Heart right ventricle (tissue), 16 donors: ENCODE data around the gene CCDC97. TPM values are rescaled to one million over a fixed set of nuclear protein-coding genes. Genes with fewer than 3 reads are reported as not detected.

Experiments
- ATAC-seq, 8 donors: fragments of 200-7000 bp; cut with Tn5 transposase; one replicate each; pipeline ENCODE4 v1.9.1; 2020; ENCODE audit warnings: mild to moderate bottlenecking in 8 of 8, moderate library complexity in 8 of 8, moderate number of reproducible peaks in 1 of 8
- DNase-seq, 2 donors: peaks; one replicate each; pipeline ENCODE4 v3.0.0-alpha.2; 2020
- H3K27ac ChIP-seq, 10 donors: fragments of 200-600 bp; sonication (generic) in 2 of 10; one replicate each; pipeline versions ENCODE4 v1.5.0 to v1.8.0; 2020 to 2022; ENCODE audit warnings: mild to moderate bottlenecking in 3 of 10
- H3K27me3 ChIP-seq, 7 donors: fragments of 200-600 bp; one replicate each; pipeline ENCODE4 v1.8.0; 2021 to 2022; ENCODE audit warnings: mild to moderate bottlenecking in 2 of 7
- H3K36me3 ChIP-seq, 9 donors: fragments of 200-600 bp; sonication (generic) in 1 of 9; one replicate each; pipeline versions ENCODE4 v1.5.0 to v1.8.0; 2020 to 2022; ENCODE audit warnings: mild to moderate bottlenecking in 2 of 9
- H3K4me1 ChIP-seq, 9 donors: fragments of 200-600 bp; sonication (generic) in 1 of 9; one replicate each; pipeline versions ENCODE4 v1.5.0 to v1.8.0; 2020 to 2022; ENCODE audit warnings: mild to moderate bottlenecking in 4 of 9
- H3K4me3 ChIP-seq, 10 donors: fragments of 200-600 bp; sonication (generic) in 2 of 10; one replicate each; pipeline versions ENCODE4 v1.5.0 to v1.8.0; 2020 to 2022; ENCODE audit warnings: mild to moderate bottlenecking in 7 of 10, moderate library complexity in 2 of 10
- H3K9me3 ChIP-seq, 11 donors: fragments of 200-600 bp in 10 of 11; sonication (generic) in 2 of 11; one replicate each; pipeline versions ENCODE4 v1.5.0 to v1.8.0; 2013 to 2022; ENCODE audit warnings: mild to moderate bottlenecking in 2 of 11, control low read depth in 1 of 11, moderate library complexity in 1 of 11
- WGBS, 2 donors: extraction: QIAGEN DNeasy Blood & Tissue Kit; methylation state at CpG; one replicate each; pipeline ENCODE4 v1.1.7; 2013; ENCODE audit warnings: inconsistent platforms in 1 of 2; 5-methylcytosine and 5-hydroxymethylcytosine counted together
- intact Hi-C, 10 donors: fragments of 100-400 bp; cut with DNase I; formaldehyde crosslinking; loops; one replicate each; pipeline versions ENCODE4 v1.11.1 to v1.14.2; 2022
- polyA plus RNA-seq, 2 donors: library from polyadenylated mRNA; stranded (reverse); fragments of 200-250 nt; gene quantifications; one replicate each; pipeline ENCODE4 v1.2.3, GENCODE V29; 2013
- total RNA-seq, 10 donors: library from RNA; stranded (reverse); fragmentation: NEBNext Ultra II Directional in 3 of 10; extraction: Animal tissue kit (Norgen Biotek cat#: 25700) in 3 of 10; gene quantifications; one replicate each; pipeline versions ENCODE4 v1.2.1 to v1.2.4, GENCODE V29; 2021 to 2023
- TF ChIP-seq, protein P1 (sequence below), 9 donors: fragments of 200-600 bp; sonication (generic) in 2 of 9; IDR thresholded peaks; one replicate each; pipeline versions ENCODE4 v1.5.0 to v1.8.0; 2021 to 2022; ENCODE audit warnings: antibody characterized with exemption in 9 of 9, mild to moderate bottlenecking in 5 of 9, moderate library complexity in 1 of 9
- donor health status: Arrhythmogenic right ventricular cardiomyopathy.
- donor health status: ischemic (EF 13 %, LVEDD 7.1; RV severe dilation, severe dysfunction).
- donor health status: healthy with polysubstance abuse.
- donor health status: DM: no; HTN: yes; CAD: no.
- donor health status: DM: no; HTN: no; CAD: no.
- donor health status: ischemic (EF 25% LVEDD 6.9; RV normal size, moderate dysfunction).
- donor health status: ischemic (EF 25% LVEDD 5.7; RV mildly dilated, moderate dysfunction).
- donor health status: healthy.
- donor health status: DM: yes; HTN: yes; CAD: no.
- donor health status: Ischemic cardiomyopathy.
- donor health status: ischemic (EF 35%, LVEDD 5.7; RV mildly dilated, moderate dysfunction).
- donor health status: nonischemic (EF 11% LVEDD 7.7; RV severe dilation, severe dysfunction).
- donor health status: DM: yes; HTN: yes; CAD: no.
- donor health status: PGD.
- donor health status: ischemic (EF 29% LVEDD 5.4; RV normal size, mild dysfunction).
- donor health status: nonischemic (EF 23%, LVEDD 6.1; RV moderate dilation, normal function).

The CCDC97 gene
- total and polyA plus RNA-seq, 12 donors: 11.3 to 19.2 (median 16.1) TPM

GRCh38 chr19:41371541-41371940 is 61.6 kb downstream of the CCDC97 start:
- H3K9me3 ChIP-seq: no peaks in the 10 kb centered on the region
- ATAC-seq: no peak
- H3K27me3 ChIP-seq: no peaks in the 10 kb centered on the region
- WGBS, 2 donors: 92 to 95% methylated on average over 8 of the region's 8 CpGs
- H3K36me3 ChIP-seq: no peaks in the 10 kb centered on the region
- TF ChIP-seq, protein P1, sequence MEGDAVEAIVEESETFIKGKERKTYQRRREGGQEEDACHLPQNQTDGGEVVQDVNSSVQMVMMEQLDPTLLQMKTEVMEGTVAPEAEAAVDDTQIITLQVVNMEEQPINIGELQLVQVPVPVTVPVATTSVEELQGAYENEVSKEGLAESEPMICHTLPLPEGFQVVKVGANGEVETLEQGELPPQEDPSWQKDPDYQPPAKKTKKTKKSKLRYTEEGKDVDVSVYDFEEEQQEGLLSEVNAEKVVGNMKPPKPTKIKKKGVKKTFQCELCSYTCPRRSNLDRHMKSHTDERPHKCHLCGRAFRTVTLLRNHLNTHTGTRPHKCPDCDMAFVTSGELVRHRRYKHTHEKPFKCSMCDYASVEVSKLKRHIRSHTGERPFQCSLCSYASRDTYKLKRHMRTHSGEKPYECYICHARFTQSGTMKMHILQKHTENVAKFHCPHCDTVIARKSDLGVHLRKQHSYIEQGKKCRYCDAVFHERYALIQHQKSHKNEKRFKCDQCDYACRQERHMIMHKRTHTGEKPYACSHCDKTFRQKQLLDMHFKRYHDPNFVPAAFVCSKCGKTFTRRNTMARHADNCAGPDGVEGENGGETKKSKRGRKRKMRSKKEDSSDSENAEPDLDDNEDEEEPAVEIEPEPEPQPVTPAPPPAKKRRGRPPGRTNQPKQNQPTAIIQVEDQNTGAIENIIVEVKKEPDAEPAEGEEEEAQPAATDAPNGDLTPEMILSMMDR (IDR thresholded peaks at IDR 0.05): no peak
- DNase-seq: no peak
- intact Hi-C loops: no loop called here
- peaks cover 0 to 50% (median 24%) of the 10 kb centered on the region in 9 donors for H3K4me1 ChIP-seq
- H3K4me3 ChIP-seq: no peak overlapping the region
- no peak overlapping the region for H3K27ac ChIP-seq

DNA sequence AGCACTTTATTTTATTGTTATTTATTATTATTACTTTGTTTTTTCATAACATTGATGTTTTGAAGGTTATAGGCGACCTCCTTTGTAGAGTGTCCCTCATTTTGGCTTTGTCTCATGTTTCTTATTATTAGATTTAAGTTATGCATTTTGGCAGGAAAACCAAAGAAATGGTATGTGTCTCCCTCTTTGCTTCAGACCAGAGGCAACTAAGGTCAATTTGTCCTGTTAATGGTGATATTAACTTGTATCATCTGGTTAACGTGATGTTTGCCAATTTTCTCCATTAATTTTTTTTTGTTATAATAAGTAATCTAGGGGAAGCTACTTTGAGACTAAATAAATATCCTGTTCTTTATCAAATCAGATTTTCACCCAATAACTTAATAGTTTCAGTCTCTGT is 62.5 kb downstream of the CCDC97 start:
- DNase-seq (no peak), ATAC-seq (no peak)
- Histone ChIP-seq H3K4me3 (no peak overlapping the region), H3K4me1 (peaks cover 0 to 48% (median 27%) of the 10 kb centered on the region in 9 donors), H3K27ac (no peak overlapping the region), H3K9me3 (no peaks in the 10 kb centered on the region), H3K36me3 (no peaks in the 10 kb centered on the region), H3K27me3 (no peaks in the 10 kb centered on the region)
- WGBS, 2 donors: 74 to 78% methylated on average over 2 of the region's 2 CpGs
- intact Hi-C loops: no loop called here
- TF ChIP-seq, protein P1 (IDR thresholded peaks at IDR 0.05): no peak

- H3K27ac ChIP-seq: no peak overlapping the region
- peaks cover 0 to 46% (median 27%) of the 10 kb centered on the region in 9 donors for H3K4me1 ChIP-seq
- no peak overlapping the region for H3K4me3 ChIP-seq
- TF ChIP-seq, protein P1 (IDR thresholded peaks at IDR 0.05): no peak
- 9 to 14% methylated on average over 12 of the region's 12 CpGs for WGBS, 2 donors
- peak; percentile 89 to 90 for DNase-seq
- no peaks in the 10 kb centered on the region for H3K27me3 ChIP-seq
- peak; percentile 76 to 88 (median 82) for ATAC-seq
- H3K36me3 ChIP-seq: no peaks in the 10 kb centered on the region
- H3K9me3 ChIP-seq: no peaks in the 10 kb centered on the region
- intact Hi-C loops: no loop called here
Measured at GRCh38 chr19:41373993-41374392, 64.0 kb downstream of the CCDC97 start.

Other genes starting within 250 kb of the CCDC97 start
- not detected for gene CYP2A13, start 221.7 kb upstream of the CCDC97 start, total RNA-seq
- not detected for gene CYP2A13, start 221.7 kb upstream of the CCDC97 start, polyA plus RNA-seq
- not detected for gene CYP2F1, start 195.7 kb upstream of the CCDC97 start, total RNA-seq
- gene CYP2F1, start 195.7 kb upstream of the CCDC97 start, polyA plus RNA-seq: not detected
- 1 to 10 TPM in 1 of 10 donors, under 1 TPM in 4, not detected in 5; 0.42 to 1.1 (median 0.59) TPM for gene CYP2S1, start 117.0 kb upstream of the CCDC97 start, total RNA-seq
- gene CYP2S1, start 117.0 kb upstream of the CCDC97 start, polyA plus RNA-seq: under 1 TPM; 0.29 to 0.30 TPM
- 10 to 100 TPM in 4 of 10 donors, 1 to 10 TPM in 6; 6.5 to 22.8 (median 9.8) TPM for gene AXL, start 90.9 kb upstream of the CCDC97 start, total RNA-seq
- gene AXL, start 90.9 kb upstream of the CCDC97 start, polyA plus RNA-seq: 10 to 100 TPM in 1 of 2 donors, 1 to 10 TPM in 1; 7.9 to 13.0 TPM
- gene HNRNPUL1, start 45.8 kb upstream of the CCDC97 start, total RNA-seq: 100 to 1,000 TPM; 101 to 151 (median 108) TPM
- gene HNRNPUL1, start 45.8 kb upstream of the CCDC97 start, polyA plus RNA-seq: 10 to 100 TPM; 55.5 to 65.6 TPM
- 10 to 100 TPM in 8 of 10 donors, 1 to 10 TPM in 2; 9.7 to 44.9 (median 13.2) TPM for gene TGFB1, start 43.8 kb downstream of the CCDC97 start, total RNA-seq
- gene TGFB1, start 43.8 kb downstream of the CCDC97 start, polyA plus RNA-seq: 10 to 100 TPM; 14.0 to 19.9 TPM
- gene B9D2, start 54.0 kb downstream of the CCDC97 start, total RNA-seq: 1 to 10 TPM in 9 of 10 donors, under 1 TPM in 1; 1.00 to 5.8 (median 2.3) TPM
- gene B9D2, start 54.0 kb downstream of the CCDC97 start, polyA plus RNA-seq: 10 to 100 TPM in 1 of 2 donors, 1 to 10 TPM in 1; 2.5 to 12.6 TPM
- 1 to 10 TPM; 1.2 to 4.7 (median 2.0) TPM for gene TMEM91, start 66.4 kb downstream of the CCDC97 start, total RNA-seq
- gene TMEM91, start 66.4 kb downstream of the CCDC97 start, polyA plus RNA-seq: 10 to 100 TPM in 1 of 2 donors, 1 to 10 TPM in 1; 3.8 to 11.3 TPM
- gene EXOSC5, start 87.2 kb downstream of the CCDC97 start, total RNA-seq: 10 to 100 TPM; 10.6 to 17.8 (median 13.6) TPM
- gene EXOSC5, start 87.2 kb downstream of the CCDC97 start, polyA plus RNA-seq: 10 to 100 TPM; 17.1 to 43.8 TPM
- 10 to 100 TPM; 35.5 to 63.0 (median 42.5) TPM for gene BCKDHA, start 87.6 kb downstream of the CCDC97 start, total RNA-seq
- 10 to 100 TPM; 19.5 to 74.6 TPM for gene BCKDHA, start 87.6 kb downstream of the CCDC97 start, polyA plus RNA-seq
- 10 to 100 TPM in 2 of 10 donors, 1 to 10 TPM in 8; 6.2 to 11.7 (median 8.8) TPM for gene B3GNT8, start 117.2 kb downstream of the CCDC97 start, total RNA-seq
- 10 to 100 TPM in 1 of 2 donors, 1 to 10 TPM in 1; 3.3 to 13.3 TPM for gene B3GNT8, start 117.2 kb downstream of the CCDC97 start, polyA plus RNA-seq
- gene DMAC2, start 129.7 kb downstream of the CCDC97 start, total RNA-seq: 100 to 1,000 TPM in 5 of 10 donors, 10 to 100 TPM in 5; 80.8 to 139 (median 101) TPM
- 100 to 1,000 TPM; 103 to 118 TPM for gene DMAC2, start 129.7 kb downstream of the CCDC97 start, polyA plus RNA-seq
- under 1 TPM in 1 of 10 donors, not detected in 9; 0.37 TPM for gene ERICH4, start 133.0 kb downstream of the CCDC97 start, total RNA-seq
- under 1 TPM in 1 of 2 donors, not detected in 1; 0.10 TPM for gene ERICH4, start 133.0 kb downstream of the CCDC97 start, polyA plus RNA-seq